Nephron progenitor cell (in vitro differentiated cells): ENCODE data around the gene CSAD.

Source experiments
- DNase-seq: peaks from one replicate; pipeline ENCODE4 v3.0.0; 2021
- H3K27ac Mint-ChIP-seq: 2 replicates; pipeline ENCODE4 v1.8.0; 2021; ENCODE audit warnings: mild to moderate bottlenecking, moderate library complexity, mixed read lengths
- H3K27me3 Mint-ChIP-seq: 2 replicates; pipeline ENCODE4 v1.8.0; 2021; ENCODE audit warnings: mild to moderate bottlenecking, low read depth, mixed read lengths; ENCODE audit not compliant: poor library complexity
- H3K36me3 Mint-ChIP-seq: 2 replicates; pipeline ENCODE4 v1.8.0; 2021; ENCODE audit warnings: low read depth, mixed read lengths
- H3K4me1 Mint-ChIP-seq: 2 replicates; pipeline ENCODE4 v1.8.0; 2021; ENCODE audit warnings: mixed read lengths
- H3K4me3 Mint-ChIP-seq: 2 replicates; pipeline ENCODE4 v1.8.0; 2021; ENCODE audit warnings: mild to moderate bottlenecking, moderate library complexity, mixed read lengths
- H3K9me3 Mint-ChIP-seq: 2 replicates; pipeline ENCODE4 v1.8.0; 2021; ENCODE audit warnings: mild to moderate bottlenecking, moderate library complexity, mixed read lengths
- CTCF ChIP-seq: fragments of 200-600 bp; sonication (generic); IDR thresholded peaks from 2 replicates; pipeline ENCODE4 v1.5.0; 2021; ENCODE audit warnings: antibody characterized with exemption

CSAD gene

GRCh38 chr12:53226815-53227214 is 46.1 kb upstream of the CSAD start:
- Mint-ChIP-seq H3K27me3 (no peaks in the 10 kb centered on the region), H3K36me3 (no peaks in the 10 kb centered on the region), H3K4me1 (peaks cover 67% of the 10 kb centered on the region), H3K27ac (no peak overlapping the region), H3K9me3 (no peaks in the 10 kb centered on the region), H3K4me3 (peak overlapping the region; percentile 10)
- DNase-seq, result no peak
- no peak for TF ChIP-seq CTCF

GRCh38 chr12:53225635-53226424 is 45.1 kb upstream of the CSAD start:
- peak overlapping the region; percentile 69 for H3K27ac Mint-ChIP-seq
- DNase-seq, result no peak

GRCh38 chr12:53224897-53225634 is 44.3 kb upstream of the CSAD start:
- Mint-ChIP-seq H3K36me3 (no peaks in the 10 kb centered on the region), H3K4me1 (peaks cover 56% of the 10 kb centered on the region), H3K9me3 (no peaks in the 10 kb centered on the region), H3K27ac (peak overlapping the region; percentile 79), H3K27me3 (no peaks in the 10 kb centered on the region), H3K4me3 (peak overlapping the region; percentile 50)
- DNase-seq, result no peak
- TF ChIP-seq CTCF, result no peak

More at GRCh38 chr12:53225635-53226424, 45.1 kb upstream of the CSAD start:
- H3K9me3 Mint-ChIP-seq, result no peaks in the 10 kb centered on the region
- TF ChIP-seq CTCF, result no peak
- H3K36me3 Mint-ChIP-seq, result no peaks in the 10 kb centered on the region
- H3K4me1 Mint-ChIP-seq, result peaks cover 59% of the 10 kb centered on the region
- no peaks in the 10 kb centered on the region for H3K27me3 Mint-ChIP-seq
- no peak overlapping the region for H3K4me3 Mint-ChIP-seq

- Mint-ChIP-seq H3K9me3 (no peaks in the 10 kb centered on the region), H3K36me3 (no peaks in the 10 kb centered on the region), H3K4me3 (peak overlapping the region; percentile 50), H3K27ac (peak overlapping the region; percentile 98), H3K27me3 (no peaks in the 10 kb centered on the region), H3K4me1 (peaks cover 57% of the 10 kb centered on the region)
- DNase-seq, result no peak
- peak; percentile 43 for TF ChIP-seq CTCF
Measured at GRCh38 chr12:53224061-53224896, 43.6 kb upstream of the CSAD start.

GRCh38 chr12:53223389-53224060 is 42.8 kb upstream of the CSAD start:
- Mint-ChIP-seq H3K4me3 (peak overlapping the region; percentile 74), H3K36me3 (no peaks in the 10 kb centered on the region), H3K27me3 (no peaks in the 10 kb centered on the region), H3K27ac (peak overlapping the region; percentile 98), H3K9me3 (no peaks in the 10 kb centered on the region), H3K4me1 (peaks cover 65% of the 10 kb centered on the region)
- TF ChIP-seq CTCF, result no peak
- no peak for DNase-seq
